Gastrocnemius medialis (tissue), 4 donors: ENCODE data around the gene ANXA8L1.
"Not testable (repeated sequence)": the region's sequence is repeated elsewhere in the genome, so short reads cannot be mapped to it uniquely, and the experiment has no call there.

Experiments used
- CTCF ChIP-seq, 5 experiments: fragments of 450-650 bp in 3 of 5; fragments of 200-600 bp in 2 of 5; sonication (generic) in 2 of 5; IDR thresholded peaks in 4 of 5; conservative IDR thresholded peaks in 1 of 5; 1 replicate in 4 of 5; 2 replicates in 1 of 5; pipeline ENCODE4 v1.5.1; 2016 to 2019; ENCODE audit warnings: antibody characterized with exemption in 5 of 5, mild to moderate bottlenecking in 3 of 5, moderate library complexity in 3 of 5
- POLR2A ChIP-seq, 2 donors: fragments of 450-650 bp; IDR thresholded peaks; one replicate each; pipeline ENCODE4 v1.6.1; 2017; ENCODE audit warnings: antibody characterized with exemption in 2 of 2, mild to moderate bottlenecking in 2 of 2, moderate library complexity in 2 of 2

GRCh38 chr10:46411123-46411522 lies 35.5 kb downstream of the ANXA8L1 start:
- not testable (repeated sequence) for TF ChIP-seq POLR2A (IDR thresholded peaks at IDR 0.05); CTCF (IDR thresholded peaks at IDR 0.05 in 4 of 5, conservative IDR thresholded peaks at IDR 0.05 in 1 of 5)
